ENCODE data around the gene PPIL1. TPM values are rescaled to one million over a fixed set of nuclear protein-coding genes. Genes with fewer than 3 reads are reported as not detected.

The PPIL1 gene
- total RNA-seq, 1 donor from 2014 or later, result 36.6 TPM

DNA sequence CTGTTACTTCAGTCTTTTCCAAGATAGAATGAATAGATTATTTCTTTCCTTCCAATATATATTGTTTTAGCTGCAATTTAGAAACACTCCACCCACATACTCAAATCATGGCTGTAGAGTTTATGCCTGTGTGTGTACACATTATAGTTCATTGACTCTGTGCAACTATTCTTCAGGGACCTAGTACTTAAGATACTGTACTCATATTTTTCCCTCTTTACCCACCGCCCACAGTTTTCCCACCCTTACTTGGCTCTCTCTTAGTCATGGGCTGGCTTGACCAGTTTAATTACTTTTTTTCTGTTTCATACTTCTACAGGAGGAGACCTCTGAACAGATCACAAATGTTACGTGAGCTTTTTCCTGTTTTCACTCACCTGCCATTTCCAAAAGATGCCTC, 41.5 kb upstream of the PPIL1 start:
- no peaks in the 10 kb centered on the region for H3K9me3 Mint-ChIP-seq (ENCODE audit: unreplicated experiment)
- peaks cover 52% of the 10 kb centered on the region for H3K4me1 Mint-ChIP-seq (ENCODE audit: low read depth, unreplicated experiment)
- H3K27ac Mint-ChIP-seq (ENCODE audit: unreplicated experiment), result peak overlapping the region; percentile 89
- TF ChIP-seq CTCF (IDR thresholded peaks at IDR 0.05; ENCODE audit: insufficient read depth, low read depth, low read length), result no peak
- no peak for TF ChIP-seq EZH2 (IDR thresholded peaks at IDR 0.05; ENCODE audit: insufficient read depth, low read length)
- Histone ChIP-seq H3K36me3 (ENCODE audit: insufficient read depth, low read length) (peaks cover 14% of the 10 kb centered on the region), H3K27ac (ENCODE audit: low read depth, low read length) (no peak overlapping the region), H3K4me3 (ENCODE audit: insufficient read depth, low read depth, low read length) (no peak overlapping the region), H3K4me1 (ENCODE audit: insufficient read depth, low read length) (peaks cover 20% of the 10 kb centered on the region), H3K79me2 (ENCODE audit: insufficient read depth, low read length) (no peaks in the 10 kb centered on the region), H3K9ac (ENCODE audit: low read length) (no peak overlapping the region), H3K9me3 (ENCODE audit: insufficient read depth, low read depth, low read length) (no peaks in the 10 kb centered on the region), H4K20me1 (ENCODE audit: insufficient read depth, low read length) (peaks cover 44% of the 10 kb centered on the region), H3K27me3 (ENCODE audit: insufficient read depth, low read length) (no peaks in the 10 kb centered on the region), H2AFZ (ENCODE audit: low read depth, low read length) (no peak overlapping the region), H3K4me2 (ENCODE audit: low read length) (no peak overlapping the region)
- peak overlapping the region; percentile 13 for H3K4me3 Mint-ChIP-seq (ENCODE audit: unreplicated experiment)
- H3K27me3 Mint-ChIP-seq (ENCODE audit: low read depth, unreplicated experiment), result no peaks in the 10 kb centered on the region
- peaks cover 16% of the 10 kb centered on the region for H3K36me3 Mint-ChIP-seq (ENCODE audit: low read depth, unreplicated experiment)
- no peak for FAIRE-seq
- DNase-seq (ENCODE audit: low read depth), result no peak

DNA sequence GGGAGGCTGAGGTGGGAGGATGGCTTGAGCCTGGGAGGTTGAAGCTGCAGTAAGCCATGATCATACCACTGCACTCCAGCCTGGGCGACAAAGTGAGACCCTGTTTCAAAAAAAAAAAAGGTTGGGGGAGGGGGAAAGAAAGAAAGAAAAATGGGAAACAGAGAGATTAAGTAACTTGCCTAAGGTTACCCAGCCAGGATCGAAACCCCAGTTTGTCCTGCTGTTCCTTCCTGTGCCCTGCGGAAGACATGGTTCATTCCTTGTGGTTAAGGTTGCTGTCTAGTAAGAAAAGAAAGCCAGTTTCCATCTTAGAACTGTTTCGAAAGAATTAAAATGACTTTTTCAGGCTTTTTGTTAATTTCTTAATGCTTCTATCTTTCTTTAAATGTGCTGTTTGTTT, 41.0 kb upstream of the PPIL1 start:
- no peak overlapping the region for H3K4me3 ChIP-seq (ENCODE audit: insufficient read depth, low read depth, low read length)
- H3K9ac ChIP-seq (ENCODE audit: low read length), result no peak overlapping the region
- peaks cover 20% of the 10 kb centered on the region for H3K4me1 ChIP-seq (ENCODE audit: insufficient read depth, low read length)
- no peak overlapping the region for H3K4me2 ChIP-seq (ENCODE audit: low read length)
- H3K36me3 ChIP-seq (ENCODE audit: insufficient read depth, low read length), result peaks cover 14% of the 10 kb centered on the region
- H3K4me1 Mint-ChIP-seq (ENCODE audit: low read depth, unreplicated experiment), result peaks cover 52% of the 10 kb centered on the region
- peak overlapping the region; percentile 89 for H3K27ac Mint-ChIP-seq (ENCODE audit: unreplicated experiment)
- no peak for FAIRE-seq
- H3K27me3 Mint-ChIP-seq (ENCODE audit: low read depth, unreplicated experiment), result no peaks in the 10 kb centered on the region
- peak overlapping the region; percentile 13 for H3K4me3 Mint-ChIP-seq (ENCODE audit: unreplicated experiment)
- H3K27me3 ChIP-seq (ENCODE audit: insufficient read depth, low read length), result no peaks in the 10 kb centered on the region
- H3K27ac ChIP-seq (ENCODE audit: low read depth, low read length), result no peak overlapping the region
- no peaks in the 10 kb centered on the region for H3K9me3 Mint-ChIP-seq (ENCODE audit: unreplicated experiment)
- no peak overlapping the region for H2AFZ ChIP-seq (ENCODE audit: low read depth, low read length)
- no peaks in the 10 kb centered on the region for H3K79me2 ChIP-seq (ENCODE audit: insufficient read depth, low read length)
- no peaks in the 10 kb centered on the region for H3K9me3 ChIP-seq (ENCODE audit: insufficient read depth, low read depth, low read length)
- H3K36me3 Mint-ChIP-seq (ENCODE audit: low read depth, unreplicated experiment), result peaks cover 16% of the 10 kb centered on the region
- peaks cover 45% of the 10 kb centered on the region for H4K20me1 ChIP-seq (ENCODE audit: insufficient read depth, low read length)
- DNase-seq (ENCODE audit: low read depth), result no peak
- TF ChIP-seq EZH2 (IDR thresholded peaks at IDR 0.05; ENCODE audit: insufficient read depth, low read length) (no peak), CTCF (IDR thresholded peaks at IDR 0.05; ENCODE audit: insufficient read depth, low read depth, low read length) (no peak)

DNA sequence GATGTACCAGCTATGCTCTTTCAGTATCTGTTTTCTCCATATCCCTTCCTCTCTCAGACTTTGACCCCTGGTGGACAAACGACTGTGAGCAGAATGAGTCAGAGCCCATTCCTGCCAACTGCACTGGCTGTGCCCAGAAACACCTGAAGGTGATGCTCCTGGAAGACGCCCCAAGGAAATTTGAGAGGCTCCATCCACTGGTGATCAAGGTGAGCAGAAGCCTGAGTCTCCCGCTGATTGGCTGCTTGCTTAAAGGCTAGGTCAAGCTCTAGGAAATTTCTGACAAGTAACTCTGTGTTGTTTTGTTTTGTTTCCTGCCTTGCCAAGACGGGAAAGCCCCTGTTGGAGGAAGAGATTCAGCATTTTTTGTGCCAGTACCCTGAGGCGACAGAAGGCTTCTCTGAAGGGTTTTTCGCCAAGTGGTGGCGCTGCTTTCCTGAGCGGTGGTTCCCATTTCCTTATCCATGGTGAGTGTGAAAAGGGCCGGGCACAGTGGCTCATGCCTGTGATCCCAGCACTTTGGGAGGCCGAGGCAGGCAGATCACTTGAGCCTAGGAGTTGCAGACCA, 39.7 kb upstream of the PPIL1 start:
- Histone ChIP-seq H3K9me3 (ENCODE audit: insufficient read depth, low read depth, low read length) (no peaks in the 10 kb centered on the region), H3K79me2 (ENCODE audit: insufficient read depth, low read length) (no peaks in the 10 kb centered on the region), H3K4me1 (ENCODE audit: insufficient read depth, low read length) (peaks cover 20% of the 10 kb centered on the region), H3K4me3 (ENCODE audit: insufficient read depth, low read depth, low read length) (no peak overlapping the region), H3K27me3 (ENCODE audit: insufficient read depth, low read length) (no peaks in the 10 kb centered on the region), H3K4me2 (ENCODE audit: low read length) (no peak overlapping the region), H3K36me3 (ENCODE audit: insufficient read depth, low read length) (peaks cover 9% of the 10 kb centered on the region), H3K9ac (ENCODE audit: low read length) (no peak overlapping the region), H2AFZ (ENCODE audit: low read depth, low read length) (no peak overlapping the region), H3K27ac (ENCODE audit: low read depth, low read length) (no peak overlapping the region), H4K20me1 (ENCODE audit: insufficient read depth, low read length) (peaks cover 49% of the 10 kb centered on the region)
- Mint-ChIP-seq H3K36me3 (ENCODE audit: low read depth, unreplicated experiment) (peaks cover 12% of the 10 kb centered on the region), H3K27me3 (ENCODE audit: low read depth, unreplicated experiment) (no peaks in the 10 kb centered on the region), H3K27ac (ENCODE audit: unreplicated experiment) (peak overlapping the region; percentile 26), H3K9me3 (ENCODE audit: unreplicated experiment) (no peaks in the 10 kb centered on the region), H3K4me3 (ENCODE audit: unreplicated experiment) (no peak overlapping the region), H3K4me1 (ENCODE audit: low read depth, unreplicated experiment) (peaks cover 48% of the 10 kb centered on the region)
- FAIRE-seq (no peak), DNase-seq (ENCODE audit: low read depth) (no peak)
- no peak for TF ChIP-seq CTCF (IDR thresholded peaks at IDR 0.05; ENCODE audit: insufficient read depth, low read depth, low read length)
- no peak for TF ChIP-seq EZH2 (IDR thresholded peaks at IDR 0.05; ENCODE audit: insufficient read depth, low read length)
